K562 (cell line): ENCODE results near the gene HS3ST4. TPM values are rescaled to one million over a fixed set of nuclear protein-coding genes. Genes with fewer than 3 reads are reported as not detected.

Experiments used
- ATAC-seq: fragments of 200-7000 bp; cut with Tn5 transposase; 3 replicates; pipeline ENCODE4 v1.9.1; 2020; ENCODE audit warnings: moderate library complexity
- BruUV-seq: library from RNA; stranded (reverse); fragments of 400-500 nt; replicated peaks from 2 replicates; lab custom pipeline; 2021; lab: Mats Ljungman, UMichigan
- CTCF ChIA-PET: fragments of 300-600 bp; formaldehyde crosslinking; extraction: SDS; loops from one replicate; lab custom pipeline; 2021; ENCODE audit warnings: low intra/inter-chr PET ratio; lab: Yijun Ruan, JAX
- POLR2A ChIA-PET: fragments of 300-600, 350-650 bp; sonication (Branson Sonifier 250); formaldehyde crosslinking; extraction: SDS; loops from one replicate; lab custom pipeline; 2021; ENCODE audit warnings: antibody characterized with exemption, inconsistent platforms; lab: Yijun Ruan, JAX
- DNase-seq, 4 experiments: peaks; one replicate each; pipeline versions ENCODE4 v3.0.0 to v3.0.0-alpha.2; 2011 to 2018; ENCODE audit warnings: low spot score in 3 of 4, mixed read lengths in 3 of 4; ENCODE audit errors: extremely low read depth in 1 of 4
- FAIRE-seq: peaks from 2 replicates; lab custom pipeline; 2011; peaks lifted over from hg19 to GRCh38; lab: Jason Lieb, UNC
- H2AFZ ChIP-seq: 2 replicates; pipeline ENCODE4 v1.6.0; 2011; ENCODE audit warnings: low read depth, low read length, control low read depth, inconsistent platforms
- H3K27ac ChIP-seq: fragments of 200-600 bp; 3 replicates; pipeline ENCODE4 v1.8.0; 2011; ENCODE audit warnings: low read depth, mild to moderate bottlenecking, control low read depth, inconsistent platforms, low read length, moderate library complexity, mixed read lengths; ENCODE audit errors: extremely low read depth
- H3K27me3 ChIP-seq, 2 experiments: fragments of 300-600 bp in 1 of 2; 2 replicates in 1 of 2; 3 replicates in 1 of 2; pipeline versions ENCODE4 v1.6.0 to v1.8.0; 2011; ENCODE audit warnings: inconsistent platforms in 2 of 2, low read length in 2 of 2, mild to moderate bottlenecking in 1 of 2, mixed read lengths in 1 of 2, moderate library complexity in 1 of 2; ENCODE audit not compliant: control insufficient read depth in 2 of 2, insufficient read depth in 2 of 2
- H3K36me3 ChIP-seq: fragments of 300-600 bp; 3 replicates; pipeline ENCODE4 v1.8.0; 2011; ENCODE audit warnings: mild to moderate bottlenecking, low read length, inconsistent platforms; ENCODE audit not compliant: control insufficient read depth, insufficient read depth
- H3K4me1 ChIP-seq, 2 experiments: fragments of 200-600 bp in 1 of 2; replicated peaks in 1 of 2; 2 replicates in 1 of 2; 3 replicates in 1 of 2; pipeline versions ENCODE4 v1.5.1 to v1.8.0; 2011; ENCODE audit warnings: inconsistent platforms in 2 of 2, low read length in 2 of 2, mild to moderate bottlenecking in 1 of 2, mixed read lengths in 1 of 2, moderate library complexity in 1 of 2; ENCODE audit not compliant: control insufficient read depth in 2 of 2, insufficient read depth in 2 of 2
- H3K4me2 ChIP-seq: 2 replicates; pipeline ENCODE4 v1.6.1; 2011; ENCODE audit warnings: low read length, control low read depth, inconsistent platforms, mixed read lengths; ENCODE audit not compliant: insufficient read depth
- H3K4me3 ChIP-seq: fragments of 200-600 bp; sonication (generic), shearing (Covaris generic); 2 replicates; pipeline ENCODE4 v1.5.1; 2016; ENCODE audit warnings: control low read depth, inconsistent platforms
- H3K79me2 ChIP-seq: fragments of 200-600 bp; 3 replicates; pipeline ENCODE4 v1.8.0; 2011; ENCODE audit warnings: low read length, inconsistent platforms; ENCODE audit not compliant: control insufficient read depth, insufficient read depth
- H3K9ac ChIP-seq, 2 experiments: 2 replicates each; pipeline versions ENCODE4 v1.6.0 to v1.6.1; 2011; ENCODE audit warnings: low read depth in 2 of 2, low read length in 2 of 2, control low read depth in 1 of 2, inconsistent platforms in 1 of 2, mild to moderate bottlenecking in 1 of 2, mixed read lengths in 1 of 2; ENCODE audit not compliant: insufficient read depth in 1 of 2
- H3K9me1 ChIP-seq: one replicate; pipeline ENCODE4 v1.6.0; 2011; ENCODE audit warnings: inconsistent platforms, mild to moderate bottlenecking, low read length, moderate library complexity; ENCODE audit not compliant: control insufficient read depth, insufficient read depth
- H3K9me3 ChIP-seq: replicated peaks from 2 replicates; pipeline ENCODE4 v1.5.1; 2011; ENCODE audit warnings: low read depth, low read length, inconsistent platforms; ENCODE audit not compliant: control insufficient read depth, insufficient read depth
- H4K20me1 ChIP-seq: replicated peaks from 2 replicates; pipeline ENCODE4 v1.6.1; 2011; ENCODE audit warnings: low read length, inconsistent platforms, mixed read lengths; ENCODE audit not compliant: control insufficient read depth, insufficient read depth
- ESRRB ChIP-seq: fragments of 250-450 bp; sonication (Bioruptor Pico); IDR thresholded peaks from 2 replicates; pipeline ENCODE4 v1.5.0; 2020; ENCODE audit warnings: mild to moderate bottlenecking, moderate library complexity, borderline replicate concordance
- GTF2E2 ChIP-seq: fragments of 200-800 bp; sonication (Bioruptor generic); IDR thresholded peaks from 2 replicates; pipeline ENCODE4 v1.6.1; 2016; ENCODE audit warnings: missing genetic modification characterization, missing compliant biosample characterization
- HIVEP1 ChIP-seq: fragments of 250-450 bp; sonication (Bioruptor Pico); IDR thresholded peaks from 2 replicates; pipeline ENCODE4 v1.4.0; 2020; ENCODE audit warnings: mild to moderate bottlenecking
- PML ChIP-seq: IDR thresholded peaks from 2 replicates; pipeline ENCODE4 v1.6.1; 2012; ENCODE audit warnings: low read length, inconsistent platforms
- SIN3B ChIP-seq: fragments of 450-650 bp; IDR thresholded peaks from 2 replicates; pipeline ENCODE4 v1.6.1; 2017; ENCODE audit warnings: low read depth, mild to moderate bottlenecking, moderate library complexity
- STAT5B ChIP-seq: fragments of 250-450 bp; sonication (Bioruptor Pico); IDR thresholded peaks from 2 replicates; pipeline ENCODE4 v1.8.0; 2021; ENCODE audit warnings: mild to moderate bottlenecking, inconsistent platforms
- ZNF431 ChIP-seq: sonication (generic); formaldehyde crosslinking; IDR thresholded peaks from 2 replicates; pipeline ENCODE4 v1.8.0; 2022; ENCODE audit warnings: mild to moderate bottlenecking, missing genetic modification reagents
- ZNF586 ChIP-seq: fragments of 450-650 bp; formaldehyde crosslinking; conservative IDR thresholded peaks from 2 replicates; pipeline ENCODE4 v1.4.0; 2020; ENCODE audit warnings: mild to moderate bottlenecking, moderate library complexity
- WGBS: fragments of 100-300 bp; shearing (Covaris generic); methylation state at CpG from one replicate; pipeline ENCODE4 v1.1.6; 2016; ENCODE audit warnings: low coverage, mixed read lengths; ENCODE audit not compliant: insufficient coverage; ENCODE audit errors: missing lambda C conversion rate; 5-methylcytosine and 5-hydroxymethylcytosine counted together
- in situ Hi-C: fragments of 300-500 bp; cut with MboI; formaldehyde crosslinking; loops from 4 replicates; pipeline ENCODE4 v1.15.0; 2018; ENCODE audit warnings: inconsistent platforms, mixed read lengths
- intact Hi-C: fragments of 100-400 bp; cut with micrococcal nuclease; formaldehyde crosslinking; loops from 2 replicates; pipeline ENCODE4 v1.14.2; 2022
- polyA plus RNA-seq, 8 experiments: library from polyadenylated mRNA; depleted of rRNA in 4 of 8; stranded (reverse) in 5 of 8; unstranded in 3 of 8; fragments of >200 nt; fragmentation: Nextera tagmentation in 2 of 8; fragmentation: Illumina TruSeq in 1 of 8; extraction: Ambion mirVana in 2 of 8; extraction: Trizol in 1 of 8; gene quantifications; 2 replicates each; pipeline versions ENCODE4 v1.2.1 to v1.2.3, GENCODE V29; 2011 to 2014; ENCODE audit warnings: inconsistent platforms in 1 of 8, missing spikeins in 1 of 8
- total RNA-seq, 7 experiments: library from RNA; depleted of rRNA in 6 of 7; stranded (reverse); fragments of >200 nt in 6 of 7; fragmentation: Illumina TruSeq in 2 of 7; extraction: Trizol in 2 of 7; gene quantifications; 2 replicates each; pipeline versions ENCODE4 v1.2.1 to v1.2.3, GENCODE V29; 2011 to 2021; ENCODE audit warnings: low replicate concordance in 1 of 7
- TF ChIP-seq, protein P1 (sequence below): fragments of 450-650 bp; conservative IDR thresholded peaks from 2 replicates; pipeline ENCODE4 v1.6.1; 2016; ENCODE audit warnings: missing genetic modification characterization, low read depth, mild to moderate bottlenecking, missing compliant biosample characterization, moderate library complexity
- TF ChIP-seq, protein P2 (sequence below), 2 experiments: fragments of 200-800 bp in 1 of 2; sonication (Bioruptor generic) in 1 of 2; sonication (generic) in 1 of 2; formaldehyde crosslinking in 1 of 2; IDR thresholded peaks in 1 of 2; conservative IDR thresholded peaks in 1 of 2; 2 replicates each; pipeline versions ENCODE4 v1.5.0 to v1.6.1; 2016 to 2020; ENCODE audit warnings: missing compliant biosample characterization in 1 of 2, missing genetic modification characterization in 1 of 2, missing genetic modification reagents in 1 of 2
- TF ChIP-seq, protein P3 (sequence below): sonication (generic); formaldehyde crosslinking; IDR thresholded peaks from 2 replicates; pipeline ENCODE4 v1.4.0; 2020; ENCODE audit warnings: mild to moderate bottlenecking, missing genetic modification reagents
- TF ChIP-seq, protein P4 (sequence below): sonication (generic); formaldehyde crosslinking; IDR thresholded peaks from 2 replicates; pipeline ENCODE4 v1.8.1; 2023; ENCODE audit warnings: mild to moderate bottlenecking, missing genetic modification reagents
- TF ChIP-seq, protein P5 (sequence below): sonication (generic); formaldehyde crosslinking; IDR thresholded peaks from 2 replicates; pipeline ENCODE4 v1.5.0; 2020; ENCODE audit warnings: missing genetic modification reagents

The HS3ST4 gene
- total and polyA plus RNA-seq, 9 of the 15 experiments (the other 6 are each of a cell fraction or from before 2014, with no cell fraction given), result not detected

DNA sequence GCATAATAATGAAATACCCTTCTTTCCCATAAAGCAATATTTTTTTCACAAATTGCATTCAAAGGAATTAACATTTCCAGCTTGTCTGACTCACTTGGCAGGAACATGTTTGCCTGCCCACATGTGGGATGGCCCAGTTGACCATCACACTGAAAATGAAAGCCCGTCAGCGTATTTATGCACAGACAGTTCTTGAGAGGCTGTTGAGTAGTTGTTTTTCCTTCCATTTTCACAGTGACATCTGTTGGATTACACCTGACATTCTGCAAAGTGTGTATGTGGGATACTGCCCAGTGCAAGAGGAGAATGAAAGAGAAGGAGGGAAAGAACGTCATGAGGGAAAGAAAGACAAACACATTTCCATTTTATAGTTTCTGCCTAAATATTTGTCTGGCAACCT is 29.7 kb downstream of the HS3ST4 start:
- Histone ChIP-seq H3K4me1 (no peaks in the 10 kb centered on the region), H3K27me3 (peaks cover 4 to 6% of the 10 kb centered on the region in 2 experiments; a peak in 3 of 5 replicates), H3K9ac (no peak overlapping the region), H3K9me1 (no peaks in the 10 kb centered on the region), H4K20me1 (no peaks in the 10 kb centered on the region), H3K4me2 (no peak overlapping the region), H3K9me3 (no peaks in the 10 kb centered on the region), H3K36me3 (no peaks in the 10 kb centered on the region), H3K27ac (no peak overlapping the region), H3K4me3 (no peak overlapping the region), H2AFZ (no peak overlapping the region), H3K79me2 (no peaks in the 10 kb centered on the region)
- intact Hi-C loops, result loop anchor here (10.0 kb wide), 1 partner anchor 373 kb away; no protein-coding TSS in a partner anchor
- no peak for DNase-seq
- BruUV-seq, result no TSS peak
- in situ Hi-C loops, result no loop called here
- no peak for ATAC-seq
- ChIA-PET CTCF (no interaction called here), POLR2A (interaction anchor here (0.6 kb wide), 1 partner anchor 924 kb away, joined by 3 read pairs; no protein-coding TSS in a partner anchor)
- 0% methylated on average over 3 of the region's 3 CpGs for WGBS
- no peak for FAIRE-seq
- TF ChIP-seq, protein P1, sequence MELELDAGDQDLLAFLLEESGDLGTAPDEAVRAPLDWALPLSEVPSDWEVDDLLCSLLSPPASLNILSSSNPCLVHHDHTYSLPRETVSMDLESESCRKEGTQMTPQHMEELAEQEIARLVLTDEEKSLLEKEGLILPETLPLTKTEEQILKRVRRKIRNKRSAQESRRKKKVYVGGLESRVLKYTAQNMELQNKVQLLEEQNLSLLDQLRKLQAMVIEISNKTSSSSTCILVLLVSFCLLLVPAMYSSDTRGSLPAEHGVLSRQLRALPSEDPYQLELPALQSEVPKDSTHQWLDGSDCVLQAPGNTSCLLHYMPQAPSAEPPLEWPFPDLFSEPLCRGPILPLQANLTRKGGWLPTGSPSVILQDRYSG (tag), result no peak
- TF ChIP-seq, protein P2, sequence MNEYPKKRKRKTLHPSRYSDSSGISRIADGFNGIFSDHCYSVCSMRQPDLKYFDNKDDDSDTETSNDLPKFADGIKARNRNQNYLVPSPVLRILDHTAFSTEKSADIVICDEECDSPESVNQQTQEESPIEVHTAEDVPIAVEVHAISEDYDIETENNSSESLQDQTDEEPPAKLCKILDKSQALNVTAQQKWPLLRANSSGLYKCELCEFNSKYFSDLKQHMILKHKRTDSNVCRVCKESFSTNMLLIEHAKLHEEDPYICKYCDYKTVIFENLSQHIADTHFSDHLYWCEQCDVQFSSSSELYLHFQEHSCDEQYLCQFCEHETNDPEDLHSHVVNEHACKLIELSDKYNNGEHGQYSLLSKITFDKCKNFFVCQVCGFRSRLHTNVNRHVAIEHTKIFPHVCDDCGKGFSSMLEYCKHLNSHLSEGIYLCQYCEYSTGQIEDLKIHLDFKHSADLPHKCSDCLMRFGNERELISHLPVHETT (CRISPR knock-in tag; conservative IDR thresholded peaks at IDR 0.05 in 1 of 2, IDR thresholded peaks at IDR 0.05 in 1 of 2), result no peak
- TF ChIP-seq, protein P3, sequence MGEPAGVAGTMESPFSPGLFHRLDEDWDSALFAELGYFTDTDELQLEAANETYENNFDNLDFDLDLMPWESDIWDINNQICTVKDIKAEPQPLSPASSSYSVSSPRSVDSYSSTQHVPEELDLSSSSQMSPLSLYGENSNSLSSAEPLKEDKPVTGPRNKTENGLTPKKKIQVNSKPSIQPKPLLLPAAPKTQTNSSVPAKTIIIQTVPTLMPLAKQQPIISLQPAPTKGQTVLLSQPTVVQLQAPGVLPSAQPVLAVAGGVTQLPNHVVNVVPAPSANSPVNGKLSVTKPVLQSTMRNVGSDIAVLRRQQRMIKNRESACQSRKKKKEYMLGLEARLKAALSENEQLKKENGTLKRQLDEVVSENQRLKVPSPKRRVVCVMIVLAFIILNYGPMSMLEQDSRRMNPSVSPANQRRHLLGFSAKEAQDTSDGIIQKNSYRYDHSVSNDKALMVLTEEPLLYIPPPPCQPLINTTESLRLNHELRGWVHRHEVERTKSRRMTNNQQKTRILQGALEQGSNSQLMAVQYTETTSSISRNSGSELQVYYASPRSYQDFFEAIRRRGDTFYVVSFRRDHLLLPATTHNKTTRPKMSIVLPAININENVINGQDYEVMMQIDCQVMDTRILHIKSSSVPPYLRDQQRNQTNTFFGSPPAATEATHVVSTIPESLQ (CRISPR knock-in tag), result no peak
- TF ChIP-seq SIN3B (no peak), STAT5B (CRISPR knock-in tag) (no peak), HIVEP1 (CRISPR knock-in tag) (no peak), ZNF431 (CRISPR knock-in tag) (no peak), GTF2E2 (tag) (no peak), ZNF586 (CRISPR knock-in tag) (no peak), ESRRB (no peak), PML (no peak)
- TF ChIP-seq, protein P4, sequence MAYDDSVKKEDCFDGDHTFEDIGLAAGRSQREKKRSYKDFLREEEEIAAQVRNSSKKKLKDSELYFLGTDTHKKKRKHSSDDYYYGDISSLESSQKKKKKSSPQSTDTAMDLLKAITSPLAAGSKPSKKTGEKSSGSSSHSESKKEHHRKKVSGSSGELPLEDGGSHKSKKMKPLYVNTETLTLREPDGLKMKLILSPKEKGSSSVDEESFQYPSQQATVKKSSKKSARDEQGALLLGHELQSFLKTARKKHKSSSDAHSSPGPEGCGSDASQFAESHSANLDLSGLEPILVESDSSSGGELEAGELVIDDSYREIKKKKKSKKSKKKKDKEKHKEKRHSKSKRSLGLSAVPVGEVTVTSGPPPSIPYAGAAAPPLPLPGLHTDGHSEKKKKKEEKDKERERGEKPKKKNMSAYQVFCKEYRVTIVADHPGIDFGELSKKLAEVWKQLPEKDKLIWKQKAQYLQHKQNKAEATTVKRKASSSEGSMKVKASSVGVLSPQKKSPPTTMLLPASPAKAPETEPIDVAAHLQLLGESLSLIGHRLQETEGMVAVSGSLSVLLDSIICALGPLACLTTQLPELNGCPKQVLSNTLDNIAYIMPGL (CRISPR knock-in tag), result no peak
- TF ChIP-seq, protein P5, sequence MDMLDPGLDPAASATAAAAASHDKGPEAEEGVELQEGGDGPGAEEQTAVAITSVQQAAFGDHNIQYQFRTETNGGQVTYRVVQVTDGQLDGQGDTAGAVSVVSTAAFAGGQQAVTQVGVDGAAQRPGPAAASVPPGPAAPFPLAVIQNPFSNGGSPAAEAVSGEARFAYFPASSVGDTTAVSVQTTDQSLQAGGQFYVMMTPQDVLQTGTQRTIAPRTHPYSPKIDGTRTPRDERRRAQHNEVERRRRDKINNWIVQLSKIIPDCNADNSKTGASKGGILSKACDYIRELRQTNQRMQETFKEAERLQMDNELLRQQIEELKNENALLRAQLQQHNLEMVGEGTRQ (CRISPR knock-in tag), result no peak
